Measurements from ENCODE around the gene PGBD5. TPM values are rescaled to one million over a fixed set of nuclear protein-coding genes. Genes with fewer than 3 reads are reported as not detected.

Gene PGBD5
- total RNA-seq, 1 experiment from 2014 or later = 21.6 TPM

DNA sequence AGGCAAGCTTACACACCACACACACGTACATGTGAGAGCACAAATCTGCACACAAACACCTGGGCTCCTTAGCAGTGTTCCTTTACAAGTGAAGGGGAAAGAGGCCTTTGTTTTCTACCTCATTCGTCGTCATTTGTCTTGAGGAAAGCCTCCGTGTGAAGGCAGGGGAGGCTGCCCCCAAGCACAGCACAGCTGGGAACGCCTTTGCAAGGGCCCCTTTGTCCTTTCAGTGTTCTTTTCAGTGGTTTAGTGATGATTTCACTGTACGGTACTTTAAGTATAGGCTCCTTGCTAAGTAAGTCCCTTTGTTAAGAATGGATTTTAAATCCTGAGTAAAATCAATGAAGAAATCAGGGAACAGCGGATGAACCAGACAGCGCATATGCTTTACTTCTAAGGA lies 94.1 kb downstream of the PGBD5 start:
- H3K9me3 ChIP-seq (replicated peaks) = no peaks in the 10 kb centered on the region
- no peak for DNase-seq
- H3K4me3 ChIP-seq = no peak overlapping the region
- no peak overlapping the region for H3K27ac ChIP-seq
- no peaks in the 10 kb centered on the region; the same call in 1 of the 2 replicates for H3K36me3 ChIP-seq
- H3K27me3 ChIP-seq = no peaks in the 10 kb centered on the region
- peaks cover 11% of the 10 kb centered on the region for H3K4me1 ChIP-seq

DNA sequence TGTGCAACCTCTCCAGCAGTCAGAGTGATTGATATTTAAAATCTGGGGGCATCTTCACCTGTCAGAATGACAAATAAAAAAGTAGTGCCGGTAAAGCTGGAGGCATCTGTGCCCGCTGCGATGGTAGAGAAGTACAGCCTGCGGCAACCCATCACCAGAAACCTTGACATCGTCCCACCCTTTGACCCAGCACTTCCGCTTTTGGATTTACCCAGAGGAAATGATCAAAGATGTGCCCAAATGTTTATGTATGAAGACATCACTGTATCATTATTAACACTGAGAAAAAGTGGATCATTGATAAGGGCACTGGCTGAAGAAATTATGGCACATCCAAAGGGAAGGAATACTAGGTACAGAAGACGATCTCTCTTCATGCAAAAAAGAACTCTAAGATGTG lies 96.0 kb downstream of the PGBD5 start:
- H3K36me3 ChIP-seq = peaks cover 7% of the 10 kb centered on the region
- DNase-seq = no peak
- H3K27ac ChIP-seq = no peak overlapping the region
- H3K4me1 ChIP-seq = no peaks in the 10 kb centered on the region
- H3K4me3 ChIP-seq = no peak overlapping the region
- H3K9me3 ChIP-seq (replicated peaks) = no peaks in the 10 kb centered on the region
- no peaks in the 10 kb centered on the region for H3K27me3 ChIP-seq

DNA sequence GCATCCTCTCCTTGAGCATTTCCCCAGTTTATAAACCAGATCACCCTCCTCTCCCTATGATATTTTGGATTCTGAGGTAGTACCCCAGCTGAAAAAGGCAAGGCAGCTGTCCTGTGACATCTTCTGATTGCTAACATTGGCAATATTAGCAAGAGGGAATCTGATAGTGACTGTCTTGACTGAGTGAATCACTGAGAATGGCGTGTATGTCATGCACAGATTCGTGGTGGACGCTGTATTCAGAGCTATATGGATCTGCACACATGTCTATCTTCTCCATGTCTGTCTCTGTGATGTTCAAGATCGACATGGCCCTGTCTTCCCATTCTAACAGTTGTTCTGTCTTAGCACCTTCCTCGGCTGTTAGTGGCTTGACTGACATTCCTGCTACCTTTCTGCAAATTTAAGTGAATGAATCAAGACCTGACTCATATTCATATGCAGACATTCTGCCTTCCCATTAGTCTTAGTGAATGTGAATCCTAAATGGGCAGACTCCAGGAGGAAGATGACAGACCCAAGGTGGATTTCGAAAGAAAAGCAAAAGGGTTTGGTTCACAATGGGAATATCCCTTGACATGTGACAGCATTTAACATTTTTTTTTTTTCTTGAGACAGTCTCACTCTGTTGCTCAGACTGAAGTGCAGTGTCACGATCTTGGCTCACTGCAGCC lies 97.7 kb downstream of the PGBD5 start:
- Histone ChIP-seq H3K27me3 (no peaks in the 10 kb centered on the region), H3K4me3 (no peak overlapping the region), H3K9me3 (replicated peaks) (no peaks in the 10 kb centered on the region), H3K4me1 (no peaks in the 10 kb centered on the region), H3K36me3 (peaks cover 13% of the 10 kb centered on the region), H3K27ac (no peak overlapping the region)
- no peak for DNase-seq

DNA sequence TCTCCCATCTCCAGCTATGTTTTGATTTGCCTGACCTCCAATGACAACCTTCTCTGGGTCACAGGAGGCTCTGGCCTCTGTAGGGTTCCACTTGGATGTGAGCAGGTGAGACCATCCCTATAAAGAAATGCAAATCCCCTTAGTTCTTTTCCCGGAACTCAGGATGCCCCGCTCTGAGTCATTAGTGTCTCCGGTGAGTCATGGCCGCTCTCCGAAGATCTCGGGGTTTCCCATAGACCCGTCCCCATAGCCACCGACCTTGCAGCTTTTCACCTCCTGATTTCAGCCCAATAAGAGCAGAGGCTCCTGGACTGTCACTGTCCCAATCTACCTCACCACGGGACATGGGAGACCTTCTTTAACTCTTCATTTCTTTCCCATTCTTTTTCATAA lies 98.2 kb downstream of the PGBD5 start:
- H3K4me3 ChIP-seq = no peak overlapping the region
- no peak overlapping the region for H3K27ac ChIP-seq
- H3K4me1 ChIP-seq = no peaks in the 10 kb centered on the region
- peaks cover 13% of the 10 kb centered on the region for H3K36me3 ChIP-seq
- no peaks in the 10 kb centered on the region for H3K9me3 ChIP-seq (replicated peaks)
- no peaks in the 10 kb centered on the region for H3K27me3 ChIP-seq
- DNase-seq = no peak

DNA sequence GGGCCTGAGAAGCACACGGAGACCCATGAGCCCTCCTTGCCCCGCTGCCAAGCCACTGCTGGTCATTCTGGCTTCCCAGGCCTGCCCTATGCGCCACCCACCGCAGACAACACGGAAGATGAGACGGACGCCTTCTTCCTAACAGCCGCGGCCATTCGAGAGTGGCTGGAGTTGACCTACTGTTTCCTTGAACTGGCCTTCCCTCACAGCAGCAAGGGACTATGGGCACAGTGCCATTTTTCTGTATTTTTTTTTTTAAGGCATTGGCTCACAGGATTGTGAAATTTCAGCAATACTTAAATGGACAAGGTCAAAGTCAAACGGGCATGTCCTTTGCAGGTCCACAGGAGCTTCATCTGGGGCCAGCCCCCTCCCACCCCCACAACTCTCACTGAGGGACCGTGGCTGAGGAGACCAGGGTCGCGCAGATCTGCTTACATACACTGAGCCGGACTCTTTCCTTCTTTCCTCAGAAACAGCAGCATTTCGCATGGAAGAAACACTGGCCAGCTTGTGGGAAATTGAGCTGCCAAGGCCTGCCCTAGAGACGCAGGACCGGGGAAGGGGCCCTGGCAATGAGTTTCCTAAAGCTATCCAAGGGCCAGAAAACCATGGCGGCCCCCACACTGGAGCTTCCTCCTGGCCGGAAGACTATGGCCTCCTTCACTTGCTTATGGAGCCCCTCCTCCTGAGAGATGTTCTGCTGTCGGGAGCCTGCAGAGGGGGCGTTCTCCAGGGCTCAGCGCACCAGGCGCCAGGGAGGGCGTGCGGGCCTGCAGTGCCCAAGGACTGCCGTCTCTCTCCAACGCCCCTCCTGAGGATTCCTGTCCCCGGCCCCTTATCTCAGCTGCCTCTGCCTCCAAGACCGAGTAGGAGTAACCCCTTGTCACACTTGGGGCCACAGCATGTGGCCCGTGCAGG lies 98.9 kb downstream of the PGBD5 start:
- H3K4me3 ChIP-seq = no peak overlapping the region
- no peak for DNase-seq

DNA sequence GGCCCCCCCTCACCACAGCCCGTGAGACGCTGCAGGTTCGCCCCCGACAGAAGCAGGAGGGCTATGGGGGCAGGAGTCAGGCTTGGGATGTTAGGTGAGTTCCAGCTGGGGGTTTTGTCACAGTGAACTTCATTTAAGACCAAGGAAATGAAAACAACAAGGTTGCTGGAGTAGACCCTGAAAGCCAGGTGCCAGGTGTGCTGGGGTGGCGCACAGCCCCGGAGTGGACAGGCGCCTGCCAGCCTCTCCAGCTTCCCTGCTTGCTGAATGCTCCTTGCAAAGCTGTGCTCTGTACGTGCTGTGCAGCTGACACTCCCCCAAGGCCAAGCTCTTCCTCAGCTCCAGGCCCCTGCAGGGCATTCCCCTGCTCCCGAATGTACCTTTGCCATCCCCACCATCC lies 102.4 kb downstream of the PGBD5 start:
- peaks cover 24% of the 10 kb centered on the region for H3K4me1 ChIP-seq

More for the DNA sequence above, 98.9 kb downstream of the PGBD5 start:
- Histone ChIP-seq H3K9me3 (replicated peaks) (no peaks in the 10 kb centered on the region), H3K27ac (no peak overlapping the region), H3K27me3 (no peaks in the 10 kb centered on the region), H3K36me3 (peaks cover 15% of the 10 kb centered on the region), H3K4me1 (peaks cover 4% of the 10 kb centered on the region)

DNA sequence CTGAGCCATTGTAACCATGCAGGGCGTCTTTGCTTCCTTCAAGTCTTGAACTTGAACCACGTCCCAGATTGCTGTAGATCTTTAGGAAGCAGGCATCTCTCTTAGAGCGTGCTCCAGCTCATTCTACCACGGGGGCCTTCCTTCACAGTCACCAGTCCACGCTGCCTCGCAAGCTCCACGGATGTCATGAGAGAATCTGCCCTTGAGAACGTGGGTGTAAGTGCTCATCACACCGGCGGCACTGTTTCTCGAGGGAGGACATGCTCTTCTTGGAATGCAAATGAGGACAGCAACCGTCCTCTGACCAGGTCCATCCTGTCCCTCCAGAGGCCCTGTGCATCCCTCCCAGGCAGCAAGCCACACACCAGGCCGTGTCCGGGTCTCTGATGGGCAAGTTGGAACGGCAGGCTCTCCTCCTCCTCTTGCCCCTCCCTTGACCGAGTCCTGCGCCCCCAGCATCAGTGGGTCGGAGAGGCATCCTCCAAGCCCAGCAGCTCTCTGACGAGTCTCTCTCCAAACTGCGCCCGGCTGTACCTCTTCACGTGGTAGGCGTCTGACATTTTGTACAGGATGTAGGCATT lies 103.1 kb downstream of the PGBD5 start:
- no peak for DNase-seq
- no peak overlapping the region for H3K27ac ChIP-seq
- H3K36me3 ChIP-seq = peaks cover 17% of the 10 kb centered on the region
- H3K27me3 ChIP-seq = no peaks in the 10 kb centered on the region
- H3K4me1 ChIP-seq = peaks cover 24% of the 10 kb centered on the region
- H3K9me3 ChIP-seq (replicated peaks) = no peaks in the 10 kb centered on the region
- no peak overlapping the region for H3K4me3 ChIP-seq

More for the DNA sequence above, 102.4 kb downstream of the PGBD5 start:
- Histone ChIP-seq H3K27ac (no peak overlapping the region), H3K4me3 (no peak overlapping the region), H3K9me3 (replicated peaks) (no peaks in the 10 kb centered on the region), H3K27me3 (no peaks in the 10 kb centered on the region), H3K36me3 (peaks cover 17% of the 10 kb centered on the region)
- DNase-seq = no peak

DNA sequence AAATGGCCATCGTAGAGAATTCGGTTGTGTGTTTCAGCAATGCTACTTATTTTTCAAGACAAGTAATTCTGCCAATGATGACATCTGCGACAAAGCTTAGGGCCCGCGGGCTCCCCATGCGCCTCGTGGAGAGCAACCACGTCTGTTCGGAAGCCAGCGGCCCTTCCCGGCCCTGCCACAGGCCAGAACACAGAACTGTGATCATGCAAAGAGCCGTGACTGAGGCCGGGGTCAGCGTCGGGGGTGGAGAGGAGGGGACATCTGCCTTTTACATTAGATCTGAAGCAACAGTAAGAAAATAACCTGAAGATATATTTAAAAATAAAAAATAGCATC lies 103.7 kb downstream of the PGBD5 start:
- H3K9me3 ChIP-seq (replicated peaks) = no peaks in the 10 kb centered on the region
- H3K4me3 ChIP-seq = no peak overlapping the region
- peaks cover 17% of the 10 kb centered on the region for H3K36me3 ChIP-seq
- H3K4me1 ChIP-seq = peaks cover 24% of the 10 kb centered on the region
- H3K27me3 ChIP-seq = no peaks in the 10 kb centered on the region
- peak overlapping the region; percentile 71 for H3K27ac ChIP-seq
- DNase-seq = no peak

DNA sequence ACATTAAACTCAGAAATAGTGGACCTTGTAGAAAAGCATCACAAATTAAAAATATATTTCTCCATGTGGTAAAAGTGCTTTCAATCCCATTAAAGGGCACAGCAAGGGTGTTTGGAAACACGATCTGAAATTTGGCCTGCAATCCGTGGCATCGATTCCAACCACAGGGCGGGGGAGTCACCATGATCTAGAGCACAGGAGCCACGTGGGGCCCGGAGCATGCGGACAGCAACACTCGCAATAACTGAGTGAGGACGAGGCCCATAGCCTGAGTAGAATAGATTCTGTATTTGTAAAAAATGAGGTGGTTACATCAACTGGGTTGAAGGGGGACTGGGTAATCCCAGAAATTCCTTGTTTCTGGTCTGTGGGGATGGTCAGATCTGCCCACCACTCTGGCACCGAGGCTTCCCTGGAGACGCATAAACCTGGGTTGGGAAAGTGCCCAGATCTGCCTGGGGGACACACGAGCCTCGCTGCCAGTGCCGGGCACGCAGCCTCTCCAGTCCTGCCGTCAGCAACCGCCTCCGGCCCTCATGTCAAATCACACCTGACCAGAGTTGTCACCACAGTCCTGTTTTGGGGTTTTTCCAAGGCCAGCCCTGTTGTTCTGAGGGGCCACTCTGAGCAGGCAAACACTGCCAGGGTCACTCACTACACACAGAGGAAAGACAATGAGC lies 104.3 kb downstream of the PGBD5 start:
- Histone ChIP-seq H3K27ac (peak overlapping the region; percentile 71), H3K4me1 (peaks cover 24% of the 10 kb centered on the region), H3K4me3 (no peak overlapping the region), H3K9me3 (replicated peaks) (no peaks in the 10 kb centered on the region), H3K36me3 (peaks cover 17% of the 10 kb centered on the region), H3K27me3 (no peaks in the 10 kb centered on the region)
- DNase-seq = peak in 1 of 2 experiments; percentile 46

DNA sequence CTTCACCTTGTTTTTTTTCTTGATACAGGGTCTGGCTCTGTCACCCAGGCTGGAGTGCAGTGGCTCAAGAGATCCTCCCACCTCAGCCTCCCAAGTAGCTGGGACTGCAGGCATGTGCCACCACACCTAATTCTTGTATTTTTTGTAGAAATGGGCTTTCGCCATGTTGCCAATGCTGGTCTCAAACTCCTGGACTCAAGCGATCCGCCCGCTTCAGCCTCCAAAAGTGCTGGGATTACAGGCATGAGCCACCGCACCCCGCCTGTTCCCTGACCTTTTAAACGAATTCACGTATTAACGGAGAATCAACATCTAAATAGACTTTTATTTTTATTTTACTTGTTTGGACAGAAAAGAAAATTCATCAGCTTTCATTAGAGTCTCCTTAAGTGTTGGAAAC lies 104.8 kb downstream of the PGBD5 start:
- Histone ChIP-seq H3K36me3 (peaks cover 17% of the 10 kb centered on the region), H3K4me3 (no peak overlapping the region), H3K9me3 (replicated peaks) (no peaks in the 10 kb centered on the region), H3K27ac (peak overlapping the region; percentile 71), H3K4me1 (peaks cover 24% of the 10 kb centered on the region), H3K27me3 (no peaks in the 10 kb centered on the region)
- no peak for DNase-seq

DNA sequence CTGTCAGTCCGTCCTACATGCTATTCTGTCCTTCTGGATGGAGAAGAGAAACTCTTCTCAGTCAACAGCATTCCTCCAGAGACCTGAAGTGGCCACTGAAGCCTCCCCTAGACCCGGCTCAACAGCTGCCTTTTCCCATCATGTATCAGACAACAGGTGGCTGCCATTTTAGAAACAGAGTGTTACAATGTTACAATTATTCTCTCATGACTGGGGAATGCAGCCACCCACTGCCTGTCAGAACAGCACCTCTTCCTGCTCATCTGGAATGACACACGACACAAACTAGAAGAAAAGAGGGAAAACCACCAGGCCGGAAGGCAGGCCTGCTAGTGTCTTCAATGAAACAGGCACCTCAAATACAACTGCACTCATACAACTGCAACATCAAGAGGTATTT lies 105.3 kb downstream of the PGBD5 start:
- no peak overlapping the region for H3K4me3 ChIP-seq
- H3K36me3 ChIP-seq = peaks cover 15% of the 10 kb centered on the region
- H3K4me1 ChIP-seq = peaks cover 24% of the 10 kb centered on the region
- peak; percentile 92 to 97 for DNase-seq
- H3K27me3 ChIP-seq = no peaks in the 10 kb centered on the region
- H3K9me3 ChIP-seq (replicated peaks) = no peaks in the 10 kb centered on the region
- peak overlapping the region; percentile 71 for H3K27ac ChIP-seq

DNA sequence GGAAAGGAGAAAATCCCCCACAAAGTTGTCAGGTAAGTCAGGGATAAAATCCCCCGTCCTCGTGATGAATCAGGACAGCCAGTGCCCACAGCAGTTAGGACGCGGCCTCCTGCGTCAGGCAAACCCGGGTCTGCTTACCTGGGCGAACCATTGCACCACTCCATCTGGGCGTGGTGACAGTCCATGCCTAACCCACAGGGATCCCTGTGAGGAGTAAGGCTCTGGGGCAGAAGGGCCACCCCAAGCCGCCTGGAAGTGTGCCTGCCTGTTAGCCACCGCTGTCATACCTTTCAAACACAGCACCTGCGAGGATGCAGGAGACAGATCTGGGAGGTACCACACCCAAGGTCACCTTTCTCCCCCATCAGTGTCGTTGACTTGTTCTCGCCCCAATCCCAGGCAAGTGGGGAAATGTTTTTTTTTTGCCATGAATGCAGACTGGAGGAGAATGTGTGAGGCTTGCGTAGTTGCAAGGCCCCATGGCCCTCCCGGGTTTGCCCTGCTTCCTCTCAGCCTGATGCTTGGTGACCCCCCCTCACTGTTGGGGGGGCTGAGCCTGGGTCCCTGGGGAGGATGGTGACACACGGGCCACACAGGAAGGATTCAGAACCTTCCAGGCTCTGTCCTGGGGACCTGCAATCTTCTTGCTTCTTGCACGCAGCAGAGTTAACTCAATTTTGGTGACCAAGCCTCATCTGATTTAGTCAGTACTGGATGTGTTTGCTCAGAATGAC lies 107.0 kb downstream of the PGBD5 start:
- no peak for DNase-seq
- Histone ChIP-seq H3K9me3 (replicated peaks) (no peaks in the 10 kb centered on the region), H3K27ac (no peak overlapping the region), H3K4me3 (no peak overlapping the region), H3K27me3 (no peaks in the 10 kb centered on the region), H3K36me3 (peaks cover 4% of the 10 kb centered on the region), H3K4me1 (peaks cover 24% of the 10 kb centered on the region)

DNA sequence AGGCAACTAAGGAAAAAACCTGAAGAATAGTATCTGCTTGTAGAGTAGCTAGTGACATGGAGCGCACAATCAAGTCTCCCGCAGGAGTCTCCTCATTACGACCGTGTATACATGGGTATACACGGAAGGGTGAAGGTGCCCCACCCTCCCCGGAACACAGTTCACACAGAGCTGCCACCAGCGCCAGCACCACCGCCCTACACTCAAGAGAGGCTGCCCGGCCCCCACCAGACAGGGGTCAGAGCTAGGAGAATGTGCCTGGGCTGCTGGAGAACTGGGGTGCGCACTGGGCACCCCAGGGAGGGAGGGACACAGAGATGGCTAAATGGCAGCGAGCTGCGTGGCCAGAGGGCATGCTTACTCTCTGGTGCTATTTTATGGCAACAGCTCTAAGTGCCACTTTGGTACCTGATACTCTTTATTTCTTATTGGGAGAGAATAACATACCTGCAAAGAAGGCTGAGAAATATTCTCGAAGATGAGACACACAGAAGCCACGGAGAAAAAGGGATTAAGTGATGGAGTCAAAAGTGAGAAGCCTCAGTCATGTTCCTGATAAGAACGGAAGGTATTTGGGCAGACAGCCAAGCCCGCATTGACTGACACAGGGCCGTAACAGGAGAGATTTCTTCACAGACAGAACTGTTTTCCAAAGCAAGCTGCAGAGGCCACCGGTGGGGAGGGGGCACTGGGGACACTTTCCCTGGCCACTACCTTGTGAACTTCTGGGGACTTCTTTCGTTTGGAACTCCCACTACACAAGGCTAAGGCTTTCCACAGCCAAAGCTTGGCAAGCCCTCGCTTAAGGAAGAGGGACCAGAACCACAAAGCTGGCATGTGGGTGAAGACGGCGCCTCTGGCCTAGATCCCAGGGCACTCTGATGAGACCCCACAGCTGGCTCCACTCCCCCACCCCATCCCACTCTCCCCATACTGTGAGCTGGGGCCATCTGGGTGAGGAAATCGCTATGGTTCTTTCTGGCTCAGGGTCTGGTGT lies 108.0 kb downstream of the PGBD5 start:
- H3K4me3 ChIP-seq = no peak overlapping the region
- no peaks in the 10 kb centered on the region for H3K27me3 ChIP-seq
- peak in 1 of 2 experiments; percentile 30 for DNase-seq
- peaks cover 24% of the 10 kb centered on the region for H3K4me1 ChIP-seq
- peaks cover 4% of the 10 kb centered on the region for H3K36me3 ChIP-seq
- H3K9me3 ChIP-seq (replicated peaks) = no peaks in the 10 kb centered on the region
- H3K27ac ChIP-seq = no peak overlapping the region
